Neuronal stem cell (in vitro differentiated cells): ENCODE results near the gene DEDD2.

ENCODE experiments used
- DNase-seq: peaks from one replicate; pipeline ENCODE4 v3.0.0-alpha.2; 2013; ENCODE audit warnings: low spot score
- H2AFZ ChIP-seq: one replicate; pipeline ENCODE4 v1.6.1; 2013; ENCODE audit warnings: mild to moderate bottlenecking, low read length, inconsistent platforms
- H2AK5ac ChIP-seq: 2 replicates; pipeline ENCODE4 v1.6.1; 2013; ENCODE audit warnings: low read depth, mild to moderate bottlenecking, inconsistent platforms, low read length, moderate library complexity, mixed read lengths
- H2BK120ac ChIP-seq: 2 replicates; pipeline ENCODE4 v1.6.1; 2013; ENCODE audit warnings: low read depth, mild to moderate bottlenecking, inconsistent platforms, low read length, moderate library complexity, mixed read lengths
- H2BK12ac ChIP-seq: one replicate; pipeline ENCODE4 v1.6.1; 2013; ENCODE audit warnings: low read length, inconsistent platforms
- H2BK15ac ChIP-seq: 2 replicates; pipeline ENCODE4 v1.6.1; 2013; ENCODE audit warnings: mild to moderate bottlenecking, low read length, inconsistent platforms, mixed read lengths
- H2BK5ac ChIP-seq: one replicate; pipeline ENCODE4 v1.6.1; 2013; ENCODE audit warnings: inconsistent platforms, mild to moderate bottlenecking, low read length, moderate library complexity
- H3K14ac ChIP-seq: one replicate; pipeline ENCODE4 v1.6.1; 2013; ENCODE audit warnings: low read length, inconsistent platforms
- H3K18ac ChIP-seq: 2 replicates; pipeline ENCODE4 v1.6.1; 2013; ENCODE audit warnings: low read length, inconsistent platforms
- H3K23ac ChIP-seq: 2 replicates; pipeline ENCODE4 v1.6.1; 2013; ENCODE audit warnings: low read depth, mild to moderate bottlenecking, mixed read lengths, low read length, inconsistent platforms; ENCODE audit not compliant: poor library complexity
- H3K27ac ChIP-seq: replicated peaks from 3 replicates; pipeline ENCODE4 v1.5.1; 2013; ENCODE audit warnings: low read length, inconsistent platforms
- H3K27me3 ChIP-seq, 3 experiments: 2 replicates each; pipeline ENCODE4 v1.6.1; 2013; ENCODE audit warnings: low read length in 3 of 3, mild to moderate bottlenecking in 2 of 3, inconsistent platforms in 1 of 3, low read depth in 1 of 3, mixed read lengths in 1 of 3, moderate library complexity in 1 of 3; ENCODE audit not compliant: control insufficient read depth in 3 of 3, insufficient read depth in 3 of 3
- H3K36me3 ChIP-seq, 2 donors: replicated peaks in 1 of 2; 2 replicates each; pipeline ENCODE4 v1.6.1; 2013; ENCODE audit warnings: low read length in 2 of 2; ENCODE audit not compliant: control insufficient read depth in 2 of 2, insufficient read depth in 2 of 2
- H3K4ac ChIP-seq: 2 replicates; pipeline ENCODE4 v1.6.1; 2013; ENCODE audit warnings: inconsistent platforms, mild to moderate bottlenecking, low read length, moderate library complexity
- H3K4me1 ChIP-seq, 2 donors: 1 replicate in 1 of 2; 2 replicates in 1 of 2; pipeline ENCODE4 v1.6.1; 2013; ENCODE audit warnings: low read length in 2 of 2, low read depth in 1 of 2; ENCODE audit not compliant: control insufficient read depth in 2 of 2, insufficient read depth in 1 of 2
- H3K4me2 ChIP-seq: one replicate; pipeline ENCODE4 v1.6.1; 2013; ENCODE audit warnings: mild to moderate bottlenecking, low read length, inconsistent platforms; ENCODE audit not compliant: insufficient read depth, poor library complexity, severe bottlenecking
- H3K4me3 ChIP-seq, 2 donors: 2 replicates each; pipeline ENCODE4 v1.5.1; 2013; ENCODE audit warnings: low read length in 2 of 2, mild to moderate bottlenecking in 2 of 2, inconsistent platforms in 1 of 2, moderate library complexity in 1 of 2
- H3K79me1 ChIP-seq: one replicate; pipeline ENCODE4 v1.6.1; 2013; ENCODE audit warnings: low read depth, mild to moderate bottlenecking, inconsistent platforms, low read length, moderate library complexity
- H3K9ac ChIP-seq: one replicate; pipeline ENCODE4 v1.6.1; 2013; ENCODE audit warnings: mild to moderate bottlenecking, low read depth, low read length, inconsistent platforms; ENCODE audit not compliant: poor library complexity
- H3K9me3 ChIP-seq, 2 donors: replicated peaks in 1 of 2; 2 replicates each; pipeline versions ENCODE3 to v1.6.1; 2013; ENCODE audit warnings: low read length in 2 of 2, mild to moderate bottlenecking in 2 of 2, inconsistent platforms in 1 of 2, low read depth in 1 of 2, mixed read lengths in 1 of 2, moderate library complexity in 1 of 2; ENCODE audit not compliant: control insufficient read depth in 2 of 2, insufficient read depth in 1 of 2
- H4K8ac ChIP-seq: one replicate; pipeline ENCODE4 v1.6.1; 2013; ENCODE audit warnings: low read depth, mild to moderate bottlenecking, inconsistent platforms, low read length, moderate library complexity
- H4K91ac ChIP-seq: one replicate; pipeline ENCODE4 v1.6.1; 2013; ENCODE audit warnings: low read length, low read depth, mild to moderate bottlenecking, inconsistent platforms; ENCODE audit not compliant: poor library complexity
- WGBS, 2 donors: extraction: QIAGEN DNeasy Blood & Tissue Kit; methylation state at CpG; one replicate each; pipeline ENCODE4 v1.1.7; 2013; ENCODE audit warnings: missing lambda C conversion rate in 2 of 2, mixed read lengths in 1 of 2; ENCODE audit not compliant: insufficient read length in 2 of 2, insufficient replicate concordance in 1 of 2; ENCODE audit errors: extremely low coverage in 2 of 2; 5-methylcytosine and 5-hydroxymethylcytosine counted together

The DEDD2 gene

DNA sequence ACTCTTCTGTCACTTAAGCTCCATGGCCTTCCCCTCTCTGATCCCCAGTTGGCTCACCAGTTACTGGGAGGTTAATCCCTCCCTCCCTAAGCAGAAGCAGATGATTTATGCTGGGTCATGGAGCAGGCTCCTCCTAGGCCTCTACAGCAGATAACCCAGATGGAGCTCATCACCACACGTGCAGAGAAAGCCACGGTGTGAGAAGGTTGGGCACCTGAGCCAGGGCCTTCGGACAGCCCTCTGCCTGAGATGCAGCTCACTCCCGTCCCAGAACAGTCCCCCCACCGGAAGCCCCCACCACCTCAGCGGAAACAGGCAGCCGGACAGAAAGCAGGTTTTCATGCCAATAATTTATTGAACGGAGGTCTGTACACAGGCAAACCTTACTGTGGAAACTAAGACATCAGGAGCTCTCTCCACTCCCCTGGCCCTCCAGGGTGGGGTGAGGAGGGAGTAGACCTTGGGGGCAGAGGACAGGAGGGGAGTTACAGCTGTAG, 12.4 kb upstream of the DEDD2 start:
- Histone ChIP-seq H3K4me1 (peaks cover 0 to 3% of the 10 kb centered on the region in 2 donors), H3K79me1 (peaks cover 3% of the 10 kb centered on the region), H3K9me3 (peaks cover 0 to 3% of the 10 kb centered on the region in 2 donors), H2BK5ac (no peak overlapping the region), H3K36me3 (peaks cover 64 to 97% of the 10 kb centered on the region in 2 donors), H2BK15ac (no peak overlapping the region), H3K4ac (no peak overlapping the region), H3K23ac (peak overlapping the region; percentile 73), H3K9ac (no peak overlapping the region), H3K4me3 (no peak overlapping the region), H3K27ac (no peak overlapping the region), H3K4me2 (no peak overlapping the region), H2BK12ac (no peak overlapping the region), H3K27me3 (no peaks in the 10 kb centered on the region), H2AK5ac (no peak overlapping the region), H2AFZ (no peak overlapping the region), H2BK120ac (no peak overlapping the region), H4K91ac (no peak overlapping the region), H3K14ac (no peak overlapping the region), H3K18ac (no peak overlapping the region), H4K8ac (no peak overlapping the region)
- WGBS, 2 donors, result no CpG with 5 or more reads among the region's 8 CpGs
- no peak for DNase-seq

GRCh38 chr19:42229301-42229854, 11.9 kb upstream of the DEDD2 start:
- Histone ChIP-seq H3K36me3 (peaks cover 66 to 97% of the 10 kb centered on the region in 2 donors), H3K27me3 (no peaks in the 10 kb centered on the region), H2AK5ac (no peak overlapping the region), H2BK120ac (no peak overlapping the region), H3K9ac (no peak overlapping the region), H2BK12ac (no peak overlapping the region), H3K79me1 (peaks cover 3% of the 10 kb centered on the region), H3K9me3 (peaks cover 0 to 3% of the 10 kb centered on the region in 2 donors), H3K4me2 (no peak overlapping the region), H3K4me3 (no peak overlapping the region), H3K4me1 (peaks cover 0 to 3% of the 10 kb centered on the region in 2 donors), H4K8ac (no peak overlapping the region), H2BK15ac (no peak overlapping the region), H2BK5ac (no peak overlapping the region), H3K18ac (no peak overlapping the region), H4K91ac (no peak overlapping the region), H2AFZ (no peak overlapping the region), H3K4ac (no peak overlapping the region), H3K14ac (no peak overlapping the region), H3K23ac (no peak overlapping the region), H3K27ac (no peak overlapping the region)
- DNase-seq, result no peak
- no CpG with 5 or more reads among the region's 4 CpGs for whole genome bisulfite sequencing, 2 donors

GRCh38 chr19:42228641-42229040, 11.2 kb upstream of the DEDD2 start:
- Histone ChIP-seq H3K79me1 (peaks cover 3% of the 10 kb centered on the region), H2AK5ac (no peak overlapping the region), H2BK5ac (no peak overlapping the region), H3K14ac (no peak overlapping the region), H3K9ac (no peak overlapping the region), H2BK15ac (no peak overlapping the region), H4K8ac (no peak overlapping the region), H3K36me3 (peaks cover 63 to 95% of the 10 kb centered on the region in 2 donors), H3K4ac (no peak overlapping the region), H3K9me3 (peaks cover 0 to 3% of the 10 kb centered on the region in 2 donors), H3K27me3 (no peaks in the 10 kb centered on the region), H3K4me3 (no peak overlapping the region), H2AFZ (no peak overlapping the region), H2BK12ac (no peak overlapping the region), H4K91ac (no peak overlapping the region), H3K4me1 (peaks cover 0 to 3% of the 10 kb centered on the region in 2 donors), H3K18ac (no peak overlapping the region), H3K27ac (no peak overlapping the region), H3K23ac (no peak overlapping the region), H3K4me2 (no peak overlapping the region), H2BK120ac (no peak overlapping the region)
- no CpG with 5 or more reads among the region's 4 CpGs for WGBS, 2 donors
- DNase-seq, result no peak

DNA sequence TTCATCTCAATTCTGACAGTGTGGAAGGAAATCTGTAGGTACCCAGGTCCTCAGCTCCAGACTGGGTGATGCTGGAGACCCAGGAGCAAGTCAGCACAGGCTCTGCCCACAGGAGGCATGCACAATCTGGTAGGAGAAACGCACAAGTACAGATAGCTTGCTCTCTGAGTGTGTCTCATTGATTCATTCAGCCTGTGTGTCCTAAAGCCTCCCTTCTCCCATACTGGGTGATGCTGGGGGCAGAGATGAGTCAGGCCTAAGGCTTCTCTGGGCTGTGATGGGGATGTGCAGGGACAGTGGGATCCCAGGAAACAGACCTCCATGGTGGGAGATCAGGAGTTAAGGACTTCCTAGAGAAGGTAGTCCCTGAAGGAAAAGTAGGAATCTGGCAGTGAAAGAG, 9.4 kb upstream of the DEDD2 start:
- H2BK120ac ChIP-seq, result no peak overlapping the region
- peaks cover 0 to 3% of the 10 kb centered on the region in 2 donors for H3K9me3 ChIP-seq
- H4K8ac ChIP-seq, result no peak overlapping the region
- no peak overlapping the region for H2AK5ac ChIP-seq
- no peak overlapping the region for H2BK15ac ChIP-seq
- H3K4me3 ChIP-seq, result no peak overlapping the region
- peaks cover 50 to 87% of the 10 kb centered on the region in 2 donors for H3K36me3 ChIP-seq
- no peak overlapping the region for H3K4me2 ChIP-seq
- H2BK12ac ChIP-seq, result no peak overlapping the region
- H2BK5ac ChIP-seq, result no peak overlapping the region
- H3K23ac ChIP-seq, result peak overlapping the region; percentile 65
- H3K4ac ChIP-seq, result no peak overlapping the region
- no CpG with 5 or more reads among the region's 1 CpG for WGBS, 2 donors
- DNase-seq, result no peak
- H3K27ac ChIP-seq, result no peak overlapping the region
- H3K18ac ChIP-seq, result no peak overlapping the region
- peaks cover 10% of the 10 kb centered on the region for H3K79me1 ChIP-seq
- H3K14ac ChIP-seq, result no peak overlapping the region
- no peak overlapping the region for H4K91ac ChIP-seq
- no peaks in the 10 kb centered on the region for H3K27me3 ChIP-seq
- peak overlapping the region; percentile 2 for H3K9ac ChIP-seq
- H3K4me1 ChIP-seq, result peaks cover 0 to 3% of the 10 kb centered on the region in 2 donors
- no peak overlapping the region for H2AFZ ChIP-seq
